Ishikawa (cell line): ENCODE data around the gene AGRP.

Source experiments
- FOXM1 ChIP-seq: IDR thresholded peaks from 2 replicates; pipeline ENCODE4 v1.6.1; 2012; ENCODE audit warnings: low read depth, borderline replicate concordance
- RAD21 ChIP-seq: IDR thresholded peaks from 2 replicates; pipeline ENCODE4 v1.6.1; 2012; ENCODE audit warnings: low read depth
- TAF1 ChIP-seq: IDR thresholded peaks from 2 replicates; pipeline ENCODE4 v1.6.1; 2012; ENCODE audit warnings: low read depth, mild to moderate bottlenecking

DNA sequence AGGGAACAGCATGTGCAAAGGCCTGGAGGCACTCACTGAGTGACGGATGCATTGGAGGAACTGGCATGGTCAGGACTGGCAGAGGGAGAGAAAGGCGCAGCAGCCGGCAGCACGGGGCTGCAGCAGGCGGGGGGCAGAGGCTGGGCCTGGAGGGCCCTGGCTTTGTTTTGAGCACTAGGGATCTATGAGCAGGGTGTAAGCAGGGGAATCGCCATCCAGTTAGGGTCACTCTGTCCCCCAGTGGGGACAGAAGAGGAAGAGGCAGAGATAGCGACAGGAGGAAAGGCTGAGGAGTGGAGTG lies 38.3 kb downstream of the AGRP start:
- TF ChIP-seq RAD21 (no peak), FOXM1 (no peak), TAF1 (no peak)
